Activated CD8-positive, alpha-beta T cell treated with anti-CD3 and anti-CD28 coated beads, Interleukin-2, amount 10 ng/mL, durations not matched to agents 7 days and 5 days (primary cell): Measurements from ENCODE around the gene DHRS4L2. TPM values are rescaled to one million over a fixed set of nuclear protein-coding genes. Genes with fewer than 3 reads are reported as not detected.

Source experiments
- ATAC-seq: fragments of 150-1000 bp; cut with Tn5 transposase; one replicate; pipeline ENCODE4 v1.10.0; 2021; ENCODE audit warnings: moderate library complexity
- CTCF ChIA-PET: fragments of 350-600 bp; sonication (Branson Sonifier 250); formaldehyde crosslinking; loops from one replicate; lab custom pipeline; 2021; ENCODE audit warnings: antibody characterized with exemption; lab: Charles Lee
- POLR2A ChIA-PET: fragments of 350-600 bp; sonication (Branson Sonifier 250); formaldehyde crosslinking; loops from one replicate; lab custom pipeline; 2021; ENCODE audit warnings: antibody characterized with exemption; lab: Charles Lee
- DNase-seq: peaks from one replicate; pipeline ENCODE4 v3.0.0-alpha.2; 2020
- H3K27ac Mint-ChIP-seq: one replicate; pipeline ENCODE4 v1.8.0; 2021; ENCODE audit warnings: mild to moderate bottlenecking, mixed read lengths
- H3K27me3 Mint-ChIP-seq: one replicate; pipeline ENCODE4 v1.8.0; 2021; ENCODE audit warnings: low read depth, mixed read lengths
- H3K36me3 Mint-ChIP-seq: one replicate; pipeline ENCODE4 v1.8.0; 2021; ENCODE audit warnings: low read depth, mixed read lengths
- H3K4me1 Mint-ChIP-seq: one replicate; pipeline ENCODE4 v1.8.0; 2021; ENCODE audit warnings: low read depth, mixed read lengths
- H3K4me3 Mint-ChIP-seq: one replicate; pipeline ENCODE4 v1.8.0; 2021; ENCODE audit warnings: mild to moderate bottlenecking, mixed read lengths
- H3K9me3 Mint-ChIP-seq: one replicate; pipeline ENCODE4 v1.8.0; 2022; ENCODE audit warnings: mixed read lengths; ENCODE audit not compliant: insufficient read depth
- total RNA-seq, 2 experiments: library from RNA; stranded (reverse); gene quantifications; one replicate each; pipeline ENCODE4 v1.2.3, GENCODE V29; 2021

The DHRS4L2 gene
- total RNA-seq, 2 experiments from 2014 or later = 17.7 to 19.1 TPM

DNA sequence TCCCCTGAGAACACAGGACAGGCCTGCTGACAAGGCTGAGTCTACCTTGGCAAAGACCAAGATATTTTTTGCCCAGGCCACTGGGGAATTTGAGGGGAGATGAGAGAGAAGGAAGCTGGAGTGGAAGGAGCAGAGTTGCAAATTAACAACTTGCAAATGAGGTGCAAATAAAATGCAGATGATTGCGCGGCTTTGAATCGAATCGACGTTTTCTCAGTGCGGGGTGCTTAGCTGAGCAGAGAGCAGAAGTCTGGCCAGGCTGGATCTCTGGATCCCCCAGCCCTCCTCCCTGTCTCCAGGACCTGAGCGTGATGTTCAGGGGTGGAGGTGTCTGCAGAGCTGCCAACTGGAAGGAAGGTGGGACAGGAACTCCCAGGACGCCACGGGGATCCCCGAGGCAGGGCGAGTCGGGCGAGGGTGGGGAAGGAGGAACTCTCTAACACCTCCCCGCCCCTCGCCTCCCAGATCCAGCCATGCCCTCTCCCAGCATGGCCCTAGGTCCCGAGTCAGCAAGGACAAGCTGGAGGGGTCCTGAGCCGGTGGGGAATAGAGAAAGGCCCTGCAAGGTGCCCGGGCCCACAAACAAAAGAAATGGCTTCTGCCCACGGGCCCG is 62.6 kb downstream of the DHRS4L2 start:
- peaks cover 39% of the 10 kb centered on the region for H3K27me3 Mint-ChIP-seq
- POLR2A ChIA-PET = interaction anchor here (1.1 to 2.0 kb wide), 4 partner anchors 30 to 85 kb away, joined by 3 to 11 read pairs (median 4); partner anchors contain the start of genes DCAF11, NRL, PCK2 and PSME1
- DNase-seq (peak; percentile 18), ATAC-seq (no peak)
- no peaks in the 10 kb centered on the region for H3K9me3 Mint-ChIP-seq
- peak overlapping the region; percentile 70 for H3K27ac Mint-ChIP-seq
- H3K4me3 Mint-ChIP-seq = peak overlapping the region; percentile 70
- H3K4me1 Mint-ChIP-seq = peaks cover 28% of the 10 kb centered on the region
- CTCF ChIA-PET = interaction anchor here (0.7 to 3.6 kb wide), 11 partner anchors 7 to 110 kb away, joined by 3 to 28 read pairs (median 4); partner anchors contain the start of gene IRF9
- H3K36me3 Mint-ChIP-seq = no peaks in the 10 kb centered on the region

GRCh38 chr14:24051789-24052655 is 63.3 kb downstream of the DHRS4L2 start, which contains the start of gene CARMIL3:
CARMIL3 (plus strand) TSS chr14:24052009; CDS start chr14:24052154, 145 bp downstream.
- CTCF ChIA-PET = interaction anchor here (0.5 to 3.6 kb wide), 12 partner anchors 8 to 110 kb away, joined by 3 to 28 read pairs (median 4); partner anchors contain the start of gene IRF9
- Mint-ChIP-seq H3K9me3 (no peaks in the 10 kb centered on the region), H3K27me3 (peaks cover 36% of the 10 kb centered on the region), H3K36me3 (no peaks in the 10 kb centered on the region), H3K4me1 (peaks cover 26% of the 10 kb centered on the region), H3K27ac (peak within 1 kb of the TSS; percentile 70), H3K4me3 (peak within 1 kb of the TSS; percentile 70)
- peak; percentile 73 for DNase-seq
- peak; percentile 85 for ATAC-seq
- POLR2A ChIA-PET = interaction anchor here (1.0 to 2.0 kb wide), 6 partner anchors 29 to 84 kb away, joined by 3 to 11 read pairs (median 4); partner anchors contain the start of genes DCAF11, NRL, PCK2 and PSME1

- H3K9me3 Mint-ChIP-seq = no peaks in the 10 kb centered on the region
- peaks cover 33% of the 10 kb centered on the region for H3K27me3 Mint-ChIP-seq
- no peak for ATAC-seq
- no peak overlapping the region for H3K27ac Mint-ChIP-seq
- ChIA-PET CTCF (interaction anchor here (0.5 to 3.6 kb wide), 8 partner anchors 17 to 109 kb away, joined by 3 to 28 read pairs (median 4); partner anchors contain the start of gene IRF9), POLR2A (interaction anchor here (1.0 to 2.0 kb wide), 4 partner anchors 28 to 61 kb away, joined by 3 to 11 read pairs (median 6); partner anchors contain the start of genes DCAF11 and NRL)
- H3K4me3 Mint-ChIP-seq = peak overlapping the region; percentile 55
- H3K4me1 Mint-ChIP-seq = peaks cover 26% of the 10 kb centered on the region
- DNase-seq = no peak
- H3K36me3 Mint-ChIP-seq = no peaks in the 10 kb centered on the region
Observed at GRCh38 chr14:24052656-24053547, 64.2 kb downstream of the DHRS4L2 start.

GRCh38 chr14:24053548-24054323 is 65.0 kb downstream of the DHRS4L2 start:
- POLR2A ChIA-PET = interaction anchor here (0.8 to 1.0 kb wide), 2 partner anchors 27 to 55 kb away, joined by 3 to 5 read pairs; no protein-coding TSS in a partner anchor
- DNase-seq = no peak
- CTCF ChIA-PET = interaction anchor here (0.8 to 3.6 kb wide), 4 partner anchors 37 to 57 kb away, joined by 3 to 28 read pairs (median 6); no protein-coding TSS in a partner anchor
- no peaks in the 10 kb centered on the region for H3K9me3 Mint-ChIP-seq
- H3K27ac Mint-ChIP-seq = no peak overlapping the region
- H3K4me3 Mint-ChIP-seq = peak overlapping the region; percentile 55
- peaks cover 30% of the 10 kb centered on the region for H3K27me3 Mint-ChIP-seq
- peaks cover 25% of the 10 kb centered on the region for H3K4me1 Mint-ChIP-seq
- H3K36me3 Mint-ChIP-seq = no peaks in the 10 kb centered on the region
- no peak for ATAC-seq

DNA sequence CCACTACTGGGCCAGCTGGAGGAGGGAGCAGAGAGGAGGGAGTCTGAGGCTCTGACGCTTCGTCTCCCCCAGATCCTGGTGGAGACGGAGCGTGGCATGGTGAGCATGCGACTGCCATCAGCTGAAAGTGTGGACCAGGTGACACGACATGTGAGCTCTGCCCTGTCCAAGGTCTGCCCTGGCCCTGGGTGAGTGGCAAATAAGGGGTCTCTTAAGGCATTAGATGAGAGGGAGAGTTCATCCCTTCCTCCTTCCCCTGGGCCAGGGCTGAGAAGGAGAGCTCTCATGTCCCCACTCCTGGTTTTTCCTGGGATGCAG is 65.6 kb downstream of the DHRS4L2 start:
- no peak overlapping the region for H3K27ac Mint-ChIP-seq

GRCh38 chr14:24054646-24055045 is 65.9 kb downstream of the DHRS4L2 start:
- Mint-ChIP-seq H3K4me3 (no peak overlapping the region), H3K4me1 (peaks cover 27% of the 10 kb centered on the region), H3K36me3 (no peaks in the 10 kb centered on the region), H3K9me3 (no peaks in the 10 kb centered on the region), H3K27me3 (peaks cover 28% of the 10 kb centered on the region), H3K27ac (no peak overlapping the region)
- POLR2A ChIA-PET = interaction anchor here (1.0 kb wide), 1 partner anchor 26 kb away, joined by 5 read pairs; no protein-coding TSS in a partner anchor
- CTCF ChIA-PET = interaction anchor here (1.7 to 4.8 kb wide), 3 partner anchors 36 to 54 kb away, joined by 9 to 210 read pairs (median 28); no protein-coding TSS in a partner anchor
- no peak for DNase-seq
- ATAC-seq = no peak

More for the DNA sequence above, 65.6 kb downstream of the DHRS4L2 start:
- Mint-ChIP-seq H3K27me3 (peaks cover 28% of the 10 kb centered on the region), H3K36me3 (no peaks in the 10 kb centered on the region), H3K4me3 (no peak overlapping the region), H3K4me1 (peaks cover 27% of the 10 kb centered on the region), H3K9me3 (no peaks in the 10 kb centered on the region)
- ChIA-PET POLR2A (interaction anchor here (0.8 to 1.0 kb wide), 2 partner anchors 26 to 54 kb away, joined by 3 to 5 read pairs; no protein-coding TSS in a partner anchor), CTCF (interaction anchor here (0.8 to 3.6 kb wide), 3 partner anchors 36 to 54 kb away, joined by 3 to 28 read pairs (median 9); no protein-coding TSS in a partner anchor)
- DNase-seq (no peak), ATAC-seq (no peak)

Other genes with a start within 250 kb of the DHRS4L2 start
- 10 to 100 TPM; 18.3 to 19.4 TPM for gene DHRS4, start 35.2 kb upstream of the DHRS4L2 start, total RNA-seq
- gene CARMIL3, start 63.1 kb downstream of the DHRS4L2 start, total RNA-seq = under 1 TPM; 0.86 to 0.95 TPM
- under 1 TPM in 1 of 2 experiments, not detected in 1; 0.10 TPM for gene CPNE6, start 82.6 kb downstream of the DHRS4L2 start, total RNA-seq
- gene PCK2, start 105.4 kb downstream of the DHRS4L2 start, total RNA-seq = 10 to 100 TPM; 49.6 to 54.9 TPM
- gene DCAF11, start 125.8 kb downstream of the DHRS4L2 start, total RNA-seq = 100 to 1,000 TPM; 101 to 107 TPM
- gene NRL, start 126.0 kb downstream of the DHRS4L2 start, total RNA-seq = 1 to 10 TPM; 2.8 to 3.4 TPM
- gene FITM1, start 141.7 kb downstream of the DHRS4L2 start, total RNA-seq = 1 to 10 TPM; 1.4 to 2.1 TPM
- 100 to 1,000 TPM; 516 to 530 TPM for gene PSME1, start 147.3 kb downstream of the DHRS4L2 start, total RNA-seq
- 10 to 100 TPM; 49.9 to 53.2 TPM for gene EMC9, start 152.7 kb downstream of the DHRS4L2 start, total RNA-seq
- 100 to 1,000 TPM; 635 to 636 TPM for gene PSME2, start 157.7 kb downstream of the DHRS4L2 start, total RNA-seq
- 100 to 1,000 TPM; 123 to 142 TPM for gene RNF31, start 158.6 kb downstream of the DHRS4L2 start, total RNA-seq
- gene IRF9, start 172.3 kb downstream of the DHRS4L2 start, total RNA-seq = 100 to 1,000 TPM; 221 to 242 TPM
- 10 to 100 TPM; 54.5 to 58.6 TPM for gene REC8, start 183.2 kb downstream of the DHRS4L2 start, total RNA-seq
- 10 to 100 TPM; 56.3 to 60.1 TPM for gene IPO4, start 199.9 kb downstream of the DHRS4L2 start, total RNA-seq
- 10 to 100 TPM; 29.3 to 32.8 TPM for gene TM9SF1, start 206.5 kb downstream of the DHRS4L2 start, total RNA-seq
- not detected for gene TSSK4, start 216.8 kb downstream of the DHRS4L2 start, total RNA-seq
- gene CHMP4A, start 224.6 kb downstream of the DHRS4L2 start, total RNA-seq = 10 to 100 TPM; 83.2 to 93.4 TPM
- 10 to 100 TPM; 16.9 to 18.2 TPM for gene MDP1, start 227.1 kb downstream of the DHRS4L2 start, total RNA-seq
- gene NEDD8, start 243.4 kb downstream of the DHRS4L2 start, total RNA-seq = 100 to 1,000 TPM; 214 to 222 TPM
- 10 to 100 TPM; 67.2 to 68.4 TPM for gene GMPR2, start 244.0 kb downstream of the DHRS4L2 start, total RNA-seq